Measurements from ENCODE around the gene DCTN4. TPM values are rescaled to one million over a fixed set of nuclear protein-coding genes. Genes with fewer than 3 reads are reported as not detected.

Gene DCTN4
- total RNA-seq, 1 donor from 2014 or later: 71.8 TPM

- no peaks in the 10 kb centered on the region for H3K9me3 ChIP-seq
- intact Hi-C loops (cut with DNase I): no loop called here
- H3K36me3 ChIP-seq: peaks cover 64% of the 10 kb centered on the region
- H3K27ac ChIP-seq: no peak overlapping the region
- ATAC-seq (no peak), DNase-seq (no peak)
- no peaks in the 10 kb centered on the region for H3K27me3 ChIP-seq (ENCODE audit: low read depth)
- no peak overlapping the region for H3K4me3 ChIP-seq
- H3K4me1 ChIP-seq: no peaks in the 10 kb centered on the region
- no peak for TF ChIP-seq CTCF (IDR thresholded peaks at IDR 0.05)
Observed at GRCh38 chr5:150690760-150691159, 68.1 kb downstream of the DCTN4 start.

- no peak for DNase-seq
- no peak for ATAC-seq
- no peak for TF ChIP-seq CTCF (IDR thresholded peaks at IDR 0.05)
- Histone ChIP-seq H3K4me1 (no peaks in the 10 kb centered on the region), H3K27me3 (ENCODE audit: low read depth) (no peaks in the 10 kb centered on the region), H3K27ac (no peak overlapping the region), H3K4me3 (no peak overlapping the region), H3K9me3 (no peaks in the 10 kb centered on the region), H3K36me3 (peaks cover 47% of the 10 kb centered on the region)
- intact Hi-C loops (cut with DNase I): no loop called here
Observed at GRCh38 chr5:150689120-150689519, 69.7 kb downstream of the DCTN4 start.

- peaks cover 18% of the 10 kb centered on the region for H3K4me1 ChIP-seq
- intact Hi-C loops (cut with DNase I): no loop called here
- no peak overlapping the region for H3K27ac ChIP-seq
- DNase-seq (no peak), ATAC-seq (no peak)
- no peak for TF ChIP-seq CTCF (IDR thresholded peaks at IDR 0.05)
- H3K9me3 ChIP-seq: no peaks in the 10 kb centered on the region
- peaks cover 3% of the 10 kb centered on the region for H3K27me3 ChIP-seq (ENCODE audit: low read depth)
- no peaks in the 10 kb centered on the region for H3K36me3 ChIP-seq
- H3K4me3 ChIP-seq: no peak overlapping the region
Observed at GRCh38 chr5:150676578-150676977, 82.2 kb downstream of the DCTN4 start.

GRCh38 chr5:150675069-150675468 lies 83.7 kb downstream of the DCTN4 start:
- intact Hi-C loops (cut with DNase I): no loop called here
- Histone ChIP-seq H3K9me3 (no peaks in the 10 kb centered on the region), H3K36me3 (no peaks in the 10 kb centered on the region), H3K4me3 (no peak overlapping the region), H3K27me3 (ENCODE audit: low read depth) (peaks cover 9% of the 10 kb centered on the region), H3K4me1 (peaks cover 23% of the 10 kb centered on the region), H3K27ac (no peak overlapping the region)
- ATAC-seq (no peak), DNase-seq (no peak)
- TF ChIP-seq CTCF (IDR thresholded peaks at IDR 0.05): no peak

GRCh38 chr5:150674341-150674821 lies 84.4 kb downstream of the DCTN4 start:
- peak overlapping the region; percentile 10 for H3K27ac ChIP-seq
- ATAC-seq (no peak), DNase-seq (no peak)

More at GRCh38 chr5:150674341-150674821, 84.4 kb downstream of the DCTN4 start:
- peaks cover 23% of the 10 kb centered on the region for H3K4me1 ChIP-seq
- no peak overlapping the region for H3K4me3 ChIP-seq
- no peaks in the 10 kb centered on the region for H3K36me3 ChIP-seq
- intact Hi-C loops (cut with DNase I): no loop called here
- peaks cover 9% of the 10 kb centered on the region for H3K27me3 ChIP-seq (ENCODE audit: low read depth)
- no peak for TF ChIP-seq CTCF (IDR thresholded peaks at IDR 0.05)
- no peaks in the 10 kb centered on the region for H3K9me3 ChIP-seq

All from lower lobe of right lung (tissue), 2 donors.